ENCODE measurements around the gene SCARF2. TPM values are rescaled to one million over a fixed set of nuclear protein-coding genes. Genes with fewer than 3 reads are reported as not detected.
"Not testable (repeated sequence)": the region's sequence is repeated elsewhere in the genome, so short reads cannot be mapped to it uniquely, and the experiment has no call there.

Gene SCARF2, protein sequence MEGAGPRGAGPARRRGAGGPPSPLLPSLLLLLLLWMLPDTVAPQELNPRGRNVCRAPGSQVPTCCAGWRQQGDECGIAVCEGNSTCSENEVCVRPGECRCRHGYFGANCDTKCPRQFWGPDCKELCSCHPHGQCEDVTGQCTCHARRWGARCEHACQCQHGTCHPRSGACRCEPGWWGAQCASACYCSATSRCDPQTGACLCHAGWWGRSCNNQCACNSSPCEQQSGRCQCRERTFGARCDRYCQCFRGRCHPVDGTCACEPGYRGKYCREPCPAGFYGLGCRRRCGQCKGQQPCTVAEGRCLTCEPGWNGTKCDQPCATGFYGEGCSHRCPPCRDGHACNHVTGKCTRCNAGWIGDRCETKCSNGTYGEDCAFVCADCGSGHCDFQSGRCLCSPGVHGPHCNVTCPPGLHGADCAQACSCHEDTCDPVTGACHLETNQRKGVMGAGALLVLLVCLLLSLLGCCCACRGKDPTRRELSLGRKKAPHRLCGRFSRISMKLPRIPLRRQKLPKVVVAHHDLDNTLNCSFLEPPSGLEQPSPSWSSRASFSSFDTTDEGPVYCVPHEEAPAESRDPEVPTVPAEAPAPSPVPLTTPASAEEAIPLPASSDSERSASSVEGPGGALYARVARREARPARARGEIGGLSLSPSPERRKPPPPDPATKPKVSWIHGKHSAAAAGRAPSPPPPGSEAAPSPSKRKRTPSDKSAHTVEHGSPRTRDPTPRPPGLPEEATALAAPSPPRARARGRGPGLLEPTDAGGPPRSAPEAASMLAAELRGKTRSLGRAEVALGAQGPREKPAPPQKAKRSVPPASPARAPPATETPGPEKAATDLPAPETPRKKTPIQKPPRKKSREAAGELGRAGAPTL
- total RNA-seq, result 133 TPM

GRCh38 chr22:20437613-20438426 lies at the start of gene SCARF2:
Gene SCARF2, minus strand, starts transcription at chr22:20437825. Its CDS starts 71 bp downstream, at chr22:20437754.
- intact Hi-C loops (cut with DNase I), result loop anchor here (1.0 to 10.0 kb wide), 5 partner anchors 15 to 483 kb away; partner anchors contain the start of gene KLHL22
- Histone ChIP-seq H3K4me3 (peak within 1 kb of the TSS; percentile 82 to 84), H3K27ac (peak within 1 kb of the TSS; percentile 89 to 94), H3K9me3 (no peaks in the 10 kb centered on the region), H3K36me3 (peaks cover 0 to 11% of the 10 kb centered on the region in 2 donors), H3K27me3 (no peaks in the 10 kb centered on the region), H3K4me1 (peaks cover 3 to 9% of the 10 kb centered on the region in 2 donors)
- DNase-seq (ENCODE audit: low spot score in 2 of 2), result peak in 1 of 2 donors; percentile 81
- no peak for TF ChIP-seq CTCF (IDR thresholded peaks at IDR 0.05)

- H3K4me3 ChIP-seq, result no peak overlapping the region
- H3K27ac ChIP-seq, result no peak overlapping the region
- no peak for DNase-seq (ENCODE audit: low spot score in 2 of 2)
- no peak for TF ChIP-seq CTCF (IDR thresholded peaks at IDR 0.05)
- peaks cover 0 to 4% of the 10 kb centered on the region in 2 donors for H3K36me3 ChIP-seq
- H3K27me3 ChIP-seq, result no peaks in the 10 kb centered on the region
- H3K9me3 ChIP-seq, result no peaks in the 10 kb centered on the region
- no peaks in the 10 kb centered on the region for H3K4me1 ChIP-seq
- intact Hi-C loops (cut with DNase I), result no loop called here
Measured at GRCh38 chr22:20486229-20486628, 48.6 kb upstream of the SCARF2 start.

DNA sequence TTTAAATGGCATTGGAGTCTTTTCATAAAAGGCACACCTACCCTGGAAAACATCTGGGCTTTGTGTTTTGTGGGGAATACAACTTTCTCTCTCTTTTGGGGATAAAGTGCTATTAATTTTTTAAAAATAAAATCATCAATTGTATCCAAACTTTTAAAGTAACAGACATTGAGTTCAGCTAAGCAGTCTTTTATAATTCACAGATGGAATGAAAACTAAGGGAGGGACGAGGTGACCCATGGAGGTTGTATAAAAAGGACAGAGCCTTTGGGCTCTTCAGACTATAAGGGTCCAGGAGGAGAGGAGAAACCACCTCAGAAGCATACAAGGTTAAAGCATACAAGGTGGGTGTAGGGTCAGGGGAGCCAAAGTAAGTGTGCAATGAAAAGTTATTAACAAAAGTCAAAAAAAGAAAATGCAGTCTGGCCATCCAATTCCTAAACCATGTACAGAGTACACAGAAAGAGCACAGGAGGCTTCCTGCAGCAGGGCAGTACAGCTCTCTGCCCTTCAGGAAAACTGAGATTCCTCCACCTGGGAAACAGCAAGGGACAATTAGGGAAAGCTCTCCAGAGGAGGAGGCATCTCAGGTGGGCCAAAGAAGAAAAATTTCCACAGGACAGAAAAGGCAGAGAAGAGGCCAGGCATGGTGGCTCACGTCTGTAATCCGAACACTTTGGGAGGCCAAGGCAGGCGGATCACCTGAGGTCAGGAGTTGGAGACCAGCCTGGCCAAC lies 47.5 kb upstream of the SCARF2 start:
- intact Hi-C loops (cut with DNase I), result no loop called here
- no peaks in the 10 kb centered on the region for H3K9me3 ChIP-seq
- no peak overlapping the region for H3K27ac ChIP-seq
- TF ChIP-seq CTCF (IDR thresholded peaks at IDR 0.05), result no peak
- H3K4me1 ChIP-seq, result no peaks in the 10 kb centered on the region
- DNase-seq (ENCODE audit: low spot score in 2 of 2), result no peak
- no peak overlapping the region for H3K4me3 ChIP-seq
- H3K27me3 ChIP-seq, result no peaks in the 10 kb centered on the region
- peaks cover 0 to 4% of the 10 kb centered on the region in 2 donors for H3K36me3 ChIP-seq

DNA sequence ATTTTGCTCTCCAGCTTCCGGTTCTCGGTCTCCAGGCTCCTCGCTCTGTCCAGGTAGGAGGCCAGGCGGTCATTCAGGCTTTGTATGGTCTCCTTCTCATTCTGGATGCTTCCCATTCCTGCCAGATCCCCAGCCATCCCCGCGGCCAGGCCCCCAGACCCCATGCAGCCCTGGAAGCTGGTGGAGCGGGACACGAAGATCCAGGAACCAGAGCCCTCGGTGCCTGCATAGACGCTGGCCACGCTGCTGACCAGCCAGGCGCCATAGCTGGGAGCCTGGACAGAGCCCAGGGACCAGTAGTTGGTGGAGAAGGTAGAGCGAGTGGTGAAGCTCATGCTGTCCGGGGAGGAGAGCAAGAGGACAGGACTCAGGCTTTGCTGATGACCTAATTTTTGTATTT lies 46.1 kb upstream of the SCARF2 start:
- DNase-seq (ENCODE audit: low spot score in 2 of 2), result no peak
- TF ChIP-seq CTCF (IDR thresholded peaks at IDR 0.05), result no peak
- no peak overlapping the region for H3K4me3 ChIP-seq
- H3K4me1 ChIP-seq, result no peaks in the 10 kb centered on the region
- no peaks in the 10 kb centered on the region for H3K27me3 ChIP-seq
- H3K9me3 ChIP-seq, result no peaks in the 10 kb centered on the region
- H3K27ac ChIP-seq, result no peak overlapping the region
- intact Hi-C loops (cut with DNase I), result no loop called here
- H3K36me3 ChIP-seq, result peaks cover 0 to 4% of the 10 kb centered on the region in 2 donors

GRCh38 chr22:20483143-20483506 lies 45.5 kb upstream of the SCARF2 start:
- intact Hi-C loops (cut with DNase I), result not testable (repeated sequence)

More at GRCh38 chr22:20483143-20483506, 45.5 kb upstream of the SCARF2 start:
- not testable (repeated sequence) for H3K4me1 ChIP-seq; H3K4me3 ChIP-seq; H3K27me3 ChIP-seq; H3K27ac ChIP-seq; H3K9me3 ChIP-seq; DNase-seq (ENCODE audit: low spot score in 2 of 2); H3K36me3 ChIP-seq
